Smooth muscle cell (in vitro differentiated cells): ENCODE results near the gene RBBP7. TPM values are rescaled to one million over a fixed set of nuclear protein-coding genes. Genes with fewer than 3 reads are reported as not detected.
A peak's percentile ranks its signal among the peaks of the same experiment; 100 is the strongest.

Source experiments
- DNase-seq: peaks from one replicate; lab custom pipeline; 2025; ENCODE audit not compliant: unreplicated experiment; lab: John Stamatoyannopoulos, UW
- H2AFZ ChIP-seq: fragments of 200-600 bp; sonication (generic); 2 replicates; pipeline ENCODE4 v1.6.0; 2016; ENCODE audit warnings: antibody characterized with exemption, low read depth, mild to moderate bottlenecking
- H3F3A ChIP-seq: fragments of 200-600 bp; sonication (generic); 2 replicates; pipeline ENCODE4 v1.6.0; 2017; ENCODE audit warnings: antibody characterized with exemption, low read depth
- H3K27ac ChIP-seq: fragments of 200-600 bp; sonication (generic); 2 replicates; pipeline ENCODE4 v1.5.1; 2016; ENCODE audit warnings: low read depth, mild to moderate bottlenecking
- H3K27me3 ChIP-seq: fragments of 200-600 bp; sonication (generic); 2 replicates; pipeline ENCODE4 v1.6.1; 2016; ENCODE audit warnings: low read depth, mild to moderate bottlenecking
- H3K36me3 ChIP-seq: fragments of 200-600 bp; sonication (generic); 2 replicates; pipeline ENCODE4 v1.5.1; 2016; ENCODE audit warnings: low read depth
- H3K4me1 ChIP-seq: fragments of 200-600 bp; sonication (generic); 2 replicates; pipeline ENCODE4 v1.5.1; 2016; ENCODE audit warnings: low read depth
- H3K4me2 ChIP-seq: fragments of 200-600 bp; sonication (generic); 2 replicates; pipeline ENCODE4 v1.6.0; 2016; ENCODE audit warnings: mild to moderate bottlenecking
- H3K4me3 ChIP-seq: fragments of 200-600 bp; sonication (generic); 2 replicates; pipeline ENCODE4 v1.5.1; 2016; ENCODE audit warnings: mild to moderate bottlenecking
- H3K79me2 ChIP-seq: fragments of 200-600 bp; sonication (generic); 2 replicates; pipeline ENCODE4 v1.6.0; 2016; ENCODE audit warnings: low read depth, mild to moderate bottlenecking
- H3K9ac ChIP-seq: fragments of 200-600 bp; sonication (generic); 2 replicates; pipeline ENCODE4 v1.6.0; 2016; ENCODE audit warnings: low read depth
- H3K9me3 ChIP-seq: fragments of 200-600 bp; sonication (generic); replicated peaks from 2 replicates; pipeline ENCODE4 v1.5.1; 2016; ENCODE audit warnings: low read depth
- H4K20me1 ChIP-seq: fragments of 200-600 bp; sonication (generic); 2 replicates; pipeline ENCODE4 v1.6.0; 2016; ENCODE audit warnings: low read depth
- WGBS: methylation state at CpG from one replicate; pipeline ENCODE4 v1.1.7; 2016; ENCODE audit warnings: low lambda C conversion rate; 5-methylcytosine and 5-hydroxymethylcytosine counted together
- polyA plus RNA-seq: library from polyadenylated mRNA; unstranded; fragments of >200 nt; fragmentation: Nextera tagmentation; extraction: Ambion mirVana; gene quantifications from 2 replicates; pipeline ENCODE4 v1.2.1, GENCODE V29; 2016
- total RNA-seq: library from RNA; depleted of rRNA; stranded (reverse); fragments of >200 nt; gene quantifications from 2 replicates; pipeline ENCODE4 v1.2.3, GENCODE V29; 2014
- TF ChIP-seq, protein P1 (sequence below): fragments of 200-600 bp; sonication (generic); IDR thresholded peaks from 2 replicates; pipeline ENCODE4 v1.5.1; 2017; ENCODE audit warnings: borderline replicate concordance, mild to moderate bottlenecking, antibody characterized with exemption; ENCODE audit not compliant: insufficient read depth, poor library complexity, severe bottlenecking

RBBP7 gene
- total and polyA plus RNA-seq, 2 experiments from 2014 or later: 116 to 147 TPM

GRCh38 chrX:16892504-16893362, 22.6 kb upstream of the RBBP7 start:
- peak overlapping the region; percentile 67 for H3K4me2 ChIP-seq
- peak; percentile 32 for DNase-seq
- no peak overlapping the region for H3K27ac ChIP-seq
- no peak overlapping the region for H3K4me3 ChIP-seq
- H3K4me1 ChIP-seq: no peaks in the 10 kb centered on the region
- H3K9ac ChIP-seq: no peak overlapping the region
- H3K9me3 ChIP-seq: no peaks in the 10 kb centered on the region
- H3K27me3 ChIP-seq: no peaks in the 10 kb centered on the region
- H4K20me1 ChIP-seq: no peaks in the 10 kb centered on the region
- peak overlapping the region; percentile 72 for H2AFZ ChIP-seq
- WGBS: 13% methylated on average over 9 of the region's 9 CpGs
- no peaks in the 10 kb centered on the region for H3F3A ChIP-seq
- no peaks in the 10 kb centered on the region for H3K36me3 ChIP-seq
- TF ChIP-seq, protein P1, sequence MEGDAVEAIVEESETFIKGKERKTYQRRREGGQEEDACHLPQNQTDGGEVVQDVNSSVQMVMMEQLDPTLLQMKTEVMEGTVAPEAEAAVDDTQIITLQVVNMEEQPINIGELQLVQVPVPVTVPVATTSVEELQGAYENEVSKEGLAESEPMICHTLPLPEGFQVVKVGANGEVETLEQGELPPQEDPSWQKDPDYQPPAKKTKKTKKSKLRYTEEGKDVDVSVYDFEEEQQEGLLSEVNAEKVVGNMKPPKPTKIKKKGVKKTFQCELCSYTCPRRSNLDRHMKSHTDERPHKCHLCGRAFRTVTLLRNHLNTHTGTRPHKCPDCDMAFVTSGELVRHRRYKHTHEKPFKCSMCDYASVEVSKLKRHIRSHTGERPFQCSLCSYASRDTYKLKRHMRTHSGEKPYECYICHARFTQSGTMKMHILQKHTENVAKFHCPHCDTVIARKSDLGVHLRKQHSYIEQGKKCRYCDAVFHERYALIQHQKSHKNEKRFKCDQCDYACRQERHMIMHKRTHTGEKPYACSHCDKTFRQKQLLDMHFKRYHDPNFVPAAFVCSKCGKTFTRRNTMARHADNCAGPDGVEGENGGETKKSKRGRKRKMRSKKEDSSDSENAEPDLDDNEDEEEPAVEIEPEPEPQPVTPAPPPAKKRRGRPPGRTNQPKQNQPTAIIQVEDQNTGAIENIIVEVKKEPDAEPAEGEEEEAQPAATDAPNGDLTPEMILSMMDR: peak; percentile 95
- no peaks in the 10 kb centered on the region for H3K79me2 ChIP-seq

- H3K4me3 ChIP-seq: no peak overlapping the region
- 94% methylated on average over 1 of the region's 1 CpG for WGBS
- TF ChIP-seq, protein P1: no peak
These were observed 15.5 kb upstream of the RBBP7 start for GRCh38 chrX:16885628-16886027.

DNA sequence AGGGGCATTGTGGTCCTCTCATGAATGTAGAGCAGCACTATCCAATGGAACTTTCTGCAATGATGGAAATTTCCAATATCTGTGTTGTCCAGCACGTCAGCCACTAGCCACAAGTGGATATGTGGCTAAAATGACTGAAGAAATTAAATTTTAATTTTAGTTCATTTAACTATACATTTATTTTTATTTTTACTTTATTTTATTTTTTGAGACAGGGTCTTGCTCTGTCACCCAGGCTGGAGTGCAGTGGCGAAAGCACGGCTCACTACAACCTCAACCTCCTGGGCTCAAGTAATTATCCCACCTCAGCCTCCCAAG, 13.3 kb upstream of the RBBP7 start:
- H3K79me2 ChIP-seq: no peaks in the 10 kb centered on the region
- H3K27ac ChIP-seq: no peak overlapping the region
- no peaks in the 10 kb centered on the region for H4K20me1 ChIP-seq
- TF ChIP-seq, protein P1: no peak
- 50% methylated on average over 3 of the region's 3 CpGs for WGBS
- peaks cover 11% of the 10 kb centered on the region for H3K27me3 ChIP-seq
- H3K36me3 ChIP-seq: no peaks in the 10 kb centered on the region
- H3K4me2 ChIP-seq: peak overlapping the region; percentile 96
- H3K9ac ChIP-seq: no peak overlapping the region
- peak overlapping the region; percentile 97 for H2AFZ ChIP-seq
- H3K4me3 ChIP-seq: peak overlapping the region; percentile 70
- no peaks in the 10 kb centered on the region for H3F3A ChIP-seq
- H3K9me3 ChIP-seq: no peaks in the 10 kb centered on the region
- DNase-seq: no peak
- peaks cover 4% of the 10 kb centered on the region for H3K4me1 ChIP-seq

More at GRCh38 chrX:16885628-16886027, 15.5 kb upstream of the RBBP7 start:
- Histone ChIP-seq H3K4me2 (no peak overlapping the region), H3K79me2 (no peaks in the 10 kb centered on the region), H3K36me3 (no peaks in the 10 kb centered on the region), H3K9me3 (no peaks in the 10 kb centered on the region), H3K27ac (no peak overlapping the region), H3K9ac (no peak overlapping the region), H2AFZ (no peak overlapping the region), H3F3A (no peaks in the 10 kb centered on the region), H3K4me1 (peaks cover 4% of the 10 kb centered on the region), H3K27me3 (peaks cover 4% of the 10 kb centered on the region), H4K20me1 (no peaks in the 10 kb centered on the region)
- no peak for DNase-seq
